IPS DF 6.9 (cell line): ENCODE measurements around the gene KRTAP19-4.
"Not testable (repeated sequence)": the region's sequence is repeated elsewhere in the genome, so short reads cannot be mapped to it uniquely, and the experiment has no call there.

Experiments used
- DNase-seq: peaks from one replicate; pipeline ENCODE4 v3.0.0-alpha.2; 2013; ENCODE audit warnings: low read depth, low spot score
- H3K27ac ChIP-seq: one replicate; pipeline ENCODE4 v1.5.1; 2013; ENCODE audit warnings: low read length, control low read depth
- H3K27me3 ChIP-seq: 2 replicates; pipeline ENCODE4 v1.6.1; 2013; ENCODE audit warnings: mild to moderate bottlenecking, low read length; ENCODE audit not compliant: control insufficient read depth, insufficient read depth
- H3K36me3 ChIP-seq: 2 replicates; pipeline ENCODE4 v1.6.1; 2013; ENCODE audit warnings: low read length; ENCODE audit not compliant: control insufficient read depth, insufficient read depth
- H3K4me1 ChIP-seq: 2 replicates; pipeline ENCODE4 v1.6.1; 2013; ENCODE audit warnings: low read length; ENCODE audit not compliant: control insufficient read depth, insufficient read depth
- H3K4me3 ChIP-seq: 2 replicates; pipeline ENCODE4 v1.5.1; 2013; ENCODE audit warnings: mild to moderate bottlenecking, low read length
- H3K9me3 ChIP-seq: 2 replicates; pipeline ENCODE4 v1.6.1; 2013; ENCODE audit warnings: low read length, inconsistent platforms; ENCODE audit not compliant: control insufficient read depth, insufficient read depth
- WGBS: extraction: QIAGEN DNeasy Blood & Tissue Kit; methylation state at CpG from one replicate; pipeline ENCODE4 v1.1.7; 2013; ENCODE audit warnings: mixed read lengths, missing lambda C conversion rate; ENCODE audit not compliant: insufficient read length, insufficient coverage; 5-methylcytosine and 5-hydroxymethylcytosine counted together

The KRTAP19-4 gene, protein sequence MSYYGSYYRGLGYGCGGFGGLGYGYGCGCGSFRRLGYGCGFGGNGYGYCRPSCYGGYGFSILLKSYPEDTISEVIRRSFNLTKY

DNA sequence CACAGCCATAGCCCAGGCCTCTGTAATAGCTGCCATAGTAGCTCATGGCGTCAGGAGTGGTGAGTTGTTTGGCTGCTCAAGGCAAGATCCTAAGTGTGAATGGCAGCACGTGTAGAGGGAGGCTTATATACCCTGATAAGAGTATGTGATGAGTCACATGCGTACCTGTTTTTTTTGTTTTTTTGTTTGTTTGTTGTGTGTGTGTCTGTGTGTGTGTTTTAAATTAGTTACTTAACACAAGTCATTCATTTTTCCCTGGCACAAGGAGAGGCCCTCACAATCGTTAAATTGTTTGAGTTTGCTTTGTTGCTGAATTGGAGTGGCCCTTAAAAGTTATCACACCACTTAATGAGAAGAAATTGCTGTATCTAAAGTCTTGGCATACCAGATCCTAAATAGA lies at the start of gene KRTAP19-4:
Gene KRTAP19-4, minus strand, starts transcription at position 101 of the 400 bp plus-strand sequence. Its CDS starts 55 bp downstream, at position 46.
- H3K4me1 ChIP-seq, result no peaks in the 10 kb centered on the region
- peaks cover 3% of the 10 kb centered on the region; the same call in 1 of the 2 replicates for H3K9me3 ChIP-seq
- no peak within 1 kb of the TSS for H3K4me3 ChIP-seq
- no peaks in the 10 kb centered on the region for H3K36me3 ChIP-seq
- H3K27me3 ChIP-seq, result no peaks in the 10 kb centered on the region
- DNase-seq, result no peak
- no peak within 1 kb of the TSS for H3K27ac ChIP-seq
- no CpG with 5 or more reads among the region's 4 CpGs for WGBS

DNA sequence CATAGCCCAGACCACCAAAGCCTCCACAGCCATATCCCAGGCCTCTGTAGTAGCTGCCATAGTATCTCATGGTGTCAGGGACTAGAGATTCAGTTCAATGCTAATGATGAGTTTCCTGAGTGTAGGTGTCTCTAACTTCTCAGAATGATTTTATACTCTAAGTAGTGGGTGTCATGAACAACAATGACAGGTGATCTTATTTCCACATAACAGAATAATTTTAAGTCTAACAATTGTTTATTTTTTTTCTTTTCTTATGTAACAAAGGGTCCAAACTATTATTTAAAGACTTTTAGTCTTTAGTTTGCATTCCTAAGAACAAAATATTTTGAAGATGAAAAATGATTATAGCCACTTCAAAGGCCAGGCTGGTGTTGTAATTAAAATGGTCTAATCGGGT lies 44.8 kb upstream of the KRTAP19-4 start, which contains the start of gene KRTAP19-6:
Gene KRTAP19-6, minus strand, starts transcription at position 101 of the 400 bp plus-strand sequence. Its CDS starts 31 bp downstream, at position 70.
- no peak for DNase-seq
- H3K4me1 ChIP-seq, result no peaks in the 10 kb centered on the region
- peaks cover 1% of the 10 kb centered on the region; the same call in 1 of the 2 replicates for H3K9me3 ChIP-seq
- WGBS, result no CpG with 5 or more reads among the region's 1 CpG
- H3K27me3 ChIP-seq, result no peaks in the 10 kb centered on the region
- H3K27ac ChIP-seq, result no peak within 1 kb of the TSS
- H3K36me3 ChIP-seq, result no peaks in the 10 kb centered on the region
- H3K4me3 ChIP-seq, result no peak within 1 kb of the TSS

- no peaks in the 10 kb centered on the region for H3K27me3 ChIP-seq
- H3K27ac ChIP-seq, result no peak overlapping the region
- DNase-seq, result no peak
- H3K4me3 ChIP-seq, result no peak overlapping the region
- H3K9me3 ChIP-seq, result peaks cover 1% of the 10 kb centered on the region
- H3K36me3 ChIP-seq, result no peaks in the 10 kb centered on the region
- whole genome bisulfite sequencing, result no CpG with 5 or more reads among the region's 1 CpG
- H3K4me1 ChIP-seq, result no peaks in the 10 kb centered on the region
Measured at GRCh38 chr21:30518876-30519275, 21.9 kb upstream of the KRTAP19-4 start.

DNA sequence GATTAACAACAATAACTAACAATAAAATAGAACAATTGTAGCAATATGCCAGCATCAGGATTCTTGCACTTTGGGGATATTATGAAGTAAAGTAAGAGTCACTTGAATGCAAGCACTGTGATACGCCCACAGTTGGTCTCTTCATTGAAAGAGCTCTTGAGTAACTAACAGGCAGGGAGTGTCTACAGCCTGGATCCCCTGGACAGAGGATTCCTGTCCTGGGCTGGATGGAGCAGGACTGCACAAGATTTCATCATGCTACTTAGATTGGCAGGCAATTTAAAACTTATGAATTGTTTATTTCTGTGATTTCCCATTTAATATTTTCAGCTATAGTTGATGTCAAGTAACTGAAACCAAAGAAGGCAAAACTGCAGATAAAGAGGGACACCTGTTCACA lies 18.7 kb upstream of the KRTAP19-4 start:
- peaks cover 1% of the 10 kb centered on the region; the same call in 1 of the 2 replicates for H3K9me3 ChIP-seq
- no peaks in the 10 kb centered on the region for H3K27me3 ChIP-seq
- H3K4me3 ChIP-seq, result no peak overlapping the region
- no peak for DNase-seq
- H3K27ac ChIP-seq, result no peak overlapping the region
- H3K4me1 ChIP-seq, result no peaks in the 10 kb centered on the region
- WGBS, result no CpG with 5 or more reads among the region's 1 CpG
- no peaks in the 10 kb centered on the region for H3K36me3 ChIP-seq

DNA sequence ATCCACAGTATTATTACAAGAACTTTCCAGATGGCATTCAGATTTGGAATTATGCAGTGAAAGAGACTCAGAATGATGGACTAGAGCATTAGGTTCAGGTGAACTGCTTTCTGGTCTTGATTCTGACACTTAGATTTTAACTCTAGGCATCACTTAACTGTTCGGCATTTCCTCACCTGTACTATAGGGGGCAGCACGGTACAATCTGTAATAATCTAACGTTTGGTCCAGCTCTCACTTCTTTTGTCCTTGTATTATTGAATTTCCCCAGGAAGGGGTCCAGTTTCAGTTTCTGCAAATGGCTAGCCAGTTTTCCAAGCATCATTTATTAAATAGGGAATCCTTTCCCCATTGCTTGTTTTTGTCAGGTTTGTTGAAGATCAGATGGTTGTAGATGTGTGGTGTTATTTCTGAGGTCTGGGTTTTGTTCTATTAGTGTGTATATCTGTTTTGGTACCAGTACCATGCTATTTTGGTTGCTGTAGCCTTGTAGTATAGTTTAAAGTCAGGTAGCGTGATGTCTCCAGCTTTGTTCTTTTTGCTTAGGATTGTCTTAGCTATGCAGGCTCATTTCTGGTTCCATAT lies 8.7 kb upstream of the KRTAP19-4 start:
- DNase-seq, result peak; percentile 0
- H3K36me3 ChIP-seq, H3K9me3 ChIP-seq, H3K27ac ChIP-seq, H3K27me3 ChIP-seq, H3K4me1 ChIP-seq, H3K4me3 ChIP-seq: not testable (repeated sequence)
- WGBS, result no CpG with 5 or more reads among the region's 4 CpGs

DNA sequence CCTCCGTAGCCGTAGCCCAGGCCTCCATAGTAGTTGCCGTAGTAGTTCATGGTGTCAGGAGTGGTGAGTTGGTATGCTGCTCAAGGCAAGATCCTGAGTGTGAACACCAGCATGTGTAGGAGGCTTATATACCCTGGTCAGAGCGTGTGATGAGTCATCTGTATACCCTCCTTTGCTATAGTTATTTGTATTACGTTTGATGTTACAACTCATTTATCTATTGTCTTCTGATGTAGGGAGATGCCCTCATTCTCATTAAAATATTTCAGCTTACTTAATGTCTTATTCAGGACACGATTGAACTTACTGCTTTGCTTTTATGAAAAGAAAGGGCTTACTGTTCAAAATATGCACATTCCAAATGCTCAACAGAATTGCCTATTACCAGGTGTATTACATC lies 5.1 kb upstream of the KRTAP19-4 start, which contains the start of gene KRTAP19-5:
Gene KRTAP19-5, minus strand, starts transcription at position 101 of the 400 bp plus-strand sequence. Its CDS starts 51 bp downstream, at position 50.
- H3K27ac ChIP-seq, result no peak within 1 kb of the TSS
- H3K9me3 ChIP-seq, result no peaks in the 10 kb centered on the region; the same call in 1 of the 2 replicates
- no peak for DNase-seq
- H3K4me1 ChIP-seq, result no peaks in the 10 kb centered on the region
- no CpG with 5 or more reads among the region's 6 CpGs for WGBS
- H3K27me3 ChIP-seq, result no peaks in the 10 kb centered on the region
- H3K4me3 ChIP-seq, result no peak within 1 kb of the TSS
- no peaks in the 10 kb centered on the region for H3K36me3 ChIP-seq

GRCh38 chr21:30491963-30492428 lies 5.0 kb downstream of the KRTAP19-4 start, which contains the start of gene KRTAP19-3:
KRTAP19-3 (minus strand) TSS chr21:30492013; CDS start chr21:30491957, 56 bp downstream.
- DNase-seq, result no peak
- Histone ChIP-seq H3K27me3 (no peaks in the 10 kb centered on the region), H3K27ac (no peak within 1 kb of the TSS), H3K4me1 (no peaks in the 10 kb centered on the region), H3K9me3 (0 out of 2 replicates have a peak, but pooled peaks cover 3% of the 10 kb centered on the region), H3K36me3 (no peaks in the 10 kb centered on the region), H3K4me3 (no peak within 1 kb of the TSS)
- no CpG with 5 or more reads among the region's 2 CpGs for WGBS

DNA sequence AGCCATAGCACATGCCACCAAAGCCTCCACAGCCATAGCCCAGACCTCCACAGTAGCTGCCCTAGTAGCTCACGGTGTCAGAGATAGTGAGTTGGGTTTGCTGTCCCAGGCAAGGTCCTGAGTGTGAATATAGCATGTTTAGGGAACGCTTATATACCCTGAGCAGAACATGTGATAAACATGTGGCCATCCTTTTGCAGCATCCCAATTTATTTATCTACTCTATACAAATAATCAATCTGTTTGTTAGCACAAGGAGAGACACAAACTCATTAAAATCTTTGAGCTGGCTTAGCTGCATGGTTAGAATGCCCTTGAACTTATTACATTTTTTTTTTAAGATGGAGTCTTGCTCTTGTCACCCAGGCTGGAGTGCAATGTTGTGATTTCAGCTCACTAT lies 9.6 kb downstream of the KRTAP19-4 start, which contains the start of gene KRTAP19-2:
Gene KRTAP19-2, minus strand, starts transcription at position 101 of the 400 bp plus-strand sequence. Its CDS starts 88 bp downstream, at position 13.
- no peaks in the 10 kb centered on the region for H3K27me3 ChIP-seq
- H3K36me3 ChIP-seq, result no peaks in the 10 kb centered on the region
- no peaks in the 10 kb centered on the region for H3K9me3 ChIP-seq
- DNase-seq, result no peak
- no CpG with 5 or more reads among the region's 2 CpGs for WGBS
- H3K4me3 ChIP-seq, result no peak within 1 kb of the TSS
- H3K4me1 ChIP-seq, result no peaks in the 10 kb centered on the region
- H3K27ac ChIP-seq, result no peak within 1 kb of the TSS

GRCh38 chr21:30486180-30486579 lies 10.8 kb downstream of the KRTAP19-4 start:
- Histone ChIP-seq H3K27ac (no peak overlapping the region), H3K4me1 (no peaks in the 10 kb centered on the region), H3K36me3 (no peaks in the 10 kb centered on the region), H3K27me3 (no peaks in the 10 kb centered on the region), H3K4me3 (no peak overlapping the region), H3K9me3 (no peaks in the 10 kb centered on the region)
- DNase-seq, result no peak
- WGBS, result no CpG with 5 or more reads among the region's 2 CpGs

GRCh38 chr21:30482130-30482529 lies 14.8 kb downstream of the KRTAP19-4 start:
- Histone ChIP-seq H3K27ac (no peak overlapping the region), H3K36me3 (no peaks in the 10 kb centered on the region), H3K27me3 (no peaks in the 10 kb centered on the region), H3K4me3 (no peak overlapping the region), H3K9me3 (0 out of 2 replicates have a peak, but pooled peaks cover 3% of the 10 kb centered on the region), H3K4me1 (no peaks in the 10 kb centered on the region)
- WGBS, result no CpG with 5 or more reads among the region's 2 CpGs
- DNase-seq, result no peak
